HEK293 (cell line): ENCODE data around the gene ZNF564.

Experiments
- CTCF ChIA-PET: fragments of 350-600 bp; formaldehyde crosslinking; extraction: SDS; loops from one replicate; lab custom pipeline; 2021; ENCODE audit warnings: antibody characterized with exemption; lab: Yijun Ruan, JAX
- POLR2A ChIA-PET: fragments of 300-600 bp; formaldehyde crosslinking; extraction: SDS; loops from one replicate; lab custom pipeline; 2020; ENCODE audit warnings: antibody characterized with exemption, inconsistent platforms; lab: Yijun Ruan, JAX
- H3K27ac ChIP-seq: fragments of 200-500 bp; sonication (Bioruptor generic); 2 replicates; pipeline ENCODE4 v1.5.1; 2014; ENCODE audit warnings: low read depth, low read length, control low read depth, inconsistent platforms; ENCODE audit errors: extremely low read depth
- H3K36me3 ChIP-seq, 2 experiments: fragments of 200-500 bp in 1 of 2; sonication (Bioruptor generic) in 1 of 2; 1 replicate in 1 of 2; 2 replicates in 1 of 2; pipeline ENCODE4 v1.5.1; 2014 to 2017; ENCODE audit warnings: inconsistent platforms in 2 of 2, low read length in 2 of 2; ENCODE audit not compliant: control insufficient read depth in 2 of 2, insufficient read depth in 1 of 2
- H3K4me1 ChIP-seq: fragments of 200-500 bp; sonication (Bioruptor generic); 2 replicates; pipeline ENCODE4 v1.5.1; 2014; ENCODE audit warnings: mild to moderate bottlenecking, low read length, inconsistent platforms; ENCODE audit not compliant: control insufficient read depth, insufficient read depth
- H3K4me3 ChIP-seq: 2 replicates; pipeline ENCODE4 v1.5.1; 2011; ENCODE audit warnings: low read depth, mild to moderate bottlenecking, control low read depth, low read length, moderate library complexity
- H3K9me3 ChIP-seq: fragments of 200-500 bp; sonication (Bioruptor generic); 2 replicates; pipeline ENCODE4 v1.5.1; 2014; ENCODE audit warnings: low read depth, low read length, inconsistent platforms; ENCODE audit not compliant: control insufficient read depth, insufficient read depth
- BCL6B ChIP-seq: fragments of 450-650 bp; formaldehyde crosslinking; IDR thresholded peaks from 2 replicates; pipeline ENCODE4 v1.5.1; 2017; ENCODE audit warnings: missing biosample characterization, missing genetic modification characterization
- CTCF ChIP-seq: fragments of 450-650 bp; formaldehyde crosslinking; IDR thresholded peaks from 2 replicates; pipeline ENCODE4 v1.5.1; 2016; ENCODE audit warnings: missing biosample characterization, missing genetic modification characterization
- GLIS2 ChIP-seq: fragments of 450-650 bp; formaldehyde crosslinking; IDR thresholded peaks from 2 replicates; pipeline ENCODE4 v1.5.1; 2016; ENCODE audit warnings: missing biosample characterization, missing genetic modification characterization
- KLF17 ChIP-seq: fragments of 450-650 bp; formaldehyde crosslinking; IDR thresholded peaks from 2 replicates; pipeline ENCODE4 v1.5.1; 2016; ENCODE audit warnings: missing biosample characterization, missing genetic modification characterization
- MYNN ChIP-seq: fragments of 450-650 bp; formaldehyde crosslinking; IDR thresholded peaks from 2 replicates; pipeline ENCODE4 v1.5.1; 2016; ENCODE audit warnings: missing biosample characterization, missing genetic modification characterization, borderline replicate concordance
- OSR2 ChIP-seq: fragments of 450-650 bp; formaldehyde crosslinking; IDR thresholded peaks from 2 replicates; pipeline ENCODE4 v1.5.1; 2016; ENCODE audit warnings: missing biosample characterization, missing genetic modification characterization
- PRDM2 ChIP-seq: fragments of 450-650 bp; formaldehyde crosslinking; IDR thresholded peaks from 2 replicates; pipeline ENCODE4 v1.5.1; 2016; ENCODE audit warnings: missing biosample characterization, missing genetic modification characterization, borderline replicate concordance
- SALL2 ChIP-seq: fragments of 450-650 bp; formaldehyde crosslinking; IDR thresholded peaks from 2 replicates; pipeline ENCODE4 v1.5.0; 2017; ENCODE audit warnings: missing biosample characterization, mild to moderate bottlenecking, missing genetic modification characterization, borderline replicate concordance
- SCRT2 ChIP-seq: fragments of 450-650 bp; formaldehyde crosslinking; IDR thresholded peaks from 2 replicates; pipeline ENCODE4 v1.5.1; 2016; ENCODE audit warnings: missing biosample characterization, missing genetic modification characterization
- SP2 ChIP-seq: fragments of 450-650 bp; formaldehyde crosslinking; IDR thresholded peaks from 2 replicates; pipeline ENCODE4 v1.5.1; 2016; ENCODE audit warnings: missing biosample characterization, missing genetic modification characterization
- TRIM28 ChIP-seq: IDR thresholded peaks from 2 replicates; pipeline ENCODE4 v1.6.1; 2011; ENCODE audit warnings: low read length, control low read depth, borderline replicate concordance
- WT1 ChIP-seq: fragments of 450-650 bp; formaldehyde crosslinking; IDR thresholded peaks from 2 replicates; pipeline ENCODE4 v1.5.1; 2016; ENCODE audit warnings: missing biosample characterization, missing genetic modification characterization
- YY2 ChIP-seq: fragments of 450-650 bp; formaldehyde crosslinking; IDR thresholded peaks from 2 replicates; pipeline ENCODE4 v1.5.1; 2016; ENCODE audit warnings: missing biosample characterization, missing genetic modification characterization
- ZBTB49 ChIP-seq: fragments of 450-650 bp; formaldehyde crosslinking; IDR thresholded peaks from 2 replicates; pipeline ENCODE4 v1.5.1; 2016; ENCODE audit warnings: missing biosample characterization, missing genetic modification characterization, low read depth
- ZNF2 ChIP-seq: fragments of 450-650 bp; formaldehyde crosslinking; IDR thresholded peaks from 2 replicates; pipeline ENCODE4 v1.5.1; 2016; ENCODE audit warnings: missing biosample characterization, missing genetic modification characterization
- ZNF24 ChIP-seq: fragments of 450-650 bp; formaldehyde crosslinking; IDR thresholded peaks from 2 replicates; pipeline ENCODE4 v1.5.1; 2016; ENCODE audit warnings: missing biosample characterization, missing genetic modification characterization
- ZNF558 ChIP-seq: fragments of 450-650 bp; formaldehyde crosslinking; IDR thresholded peaks from 2 replicates; pipeline ENCODE4 v1.5.1; 2016; ENCODE audit warnings: missing biosample characterization, missing genetic modification characterization
- ZNF560 ChIP-seq: fragments of 450-650 bp; formaldehyde crosslinking; IDR thresholded peaks from 2 replicates; pipeline ENCODE4 v1.5.1; 2017; ENCODE audit warnings: missing biosample characterization, missing genetic modification characterization, borderline replicate concordance
- ZNF658 ChIP-seq: fragments of 450-650 bp; formaldehyde crosslinking; IDR thresholded peaks from 2 replicates; pipeline ENCODE4; 2016; ENCODE audit warnings: missing biosample characterization, missing genetic modification characterization
- ZNF701 ChIP-seq: fragments of 450-650 bp; formaldehyde crosslinking; IDR thresholded peaks from 2 replicates; pipeline ENCODE4 v1.5.1; 2016; ENCODE audit warnings: missing biosample characterization, missing genetic modification characterization
- ZNF785 ChIP-seq: fragments of 450-650 bp; formaldehyde crosslinking; IDR thresholded peaks from 2 replicates; pipeline ENCODE4 v1.5.1; 2016; ENCODE audit warnings: missing biosample characterization, missing genetic modification characterization
- ZSCAN16 ChIP-seq: fragments of 450-650 bp; formaldehyde crosslinking; IDR thresholded peaks from 2 replicates; pipeline ENCODE4 v1.5.1; 2016; ENCODE audit warnings: missing biosample characterization, missing genetic modification characterization
- ZSCAN5A ChIP-seq: fragments of 450-650 bp; formaldehyde crosslinking; IDR thresholded peaks from 2 replicates; pipeline ENCODE4 v1.5.1; 2016; ENCODE audit warnings: missing biosample characterization, missing genetic modification characterization

Gene ZNF564

GRCh38 chr19:12551060-12551832, at the start of gene ZNF564:
ZNF564 (minus strand) TSS chr19:12551482; CDS start chr19:12551332, 150 bp downstream.
- H3K36me3 ChIP-seq: peaks cover 0 to 21% of the 10 kb centered on the region in 2 experiments; a peak in 2 of 3 replicates
- H3K9me3 ChIP-seq: no peaks in the 10 kb centered on the region
- POLR2A ChIA-PET: interaction anchor here (0.6 to 1.2 kb wide), 6 partner anchors 31 to 499 kb away, joined by 3 to 8 read pairs (median 4); partner anchors contain the start of genes ZNF443, ZNF490, ZNF791 and ZNF878
- H3K27ac ChIP-seq: peak within 1 kb of the TSS; percentile 84
- CTCF ChIA-PET: interaction anchor here (0.7 to 0.9 kb wide), 4 partner anchors 13 to 564 kb away, joined by 3 read pairs; no protein-coding TSS in a partner anchor
- H3K4me3 ChIP-seq: peak within 1 kb of the TSS; percentile 90
- H3K4me1 ChIP-seq: no peaks in the 10 kb centered on the region
- TF ChIP-seq CTCF (0 out of 2 replicates have a peak, but pooled peaks have one; percentile 23), ZNF658 (tag by site-specific recombination) (no peak), SCRT2 (peak; percentile 77), SALL2 (no peak), ZNF785 (tag by site-specific recombination) (no peak), ZNF560 (tag by site-specific recombination) (no peak), BCL6B (tag by site-specific recombination) (no peak), YY2 (0 out of 2 replicates have a peak, but pooled peaks have one; percentile 27), ZNF701 (tag by site-specific recombination) (no peak), PRDM2 (no peak), GLIS2 (tag by site-specific recombination) (peak; percentile 94), OSR2 (tag by site-specific recombination) (peak; percentile 64), ZNF558 (tag by site-specific recombination) (no peak), MYNN (tag by site-specific recombination) (no peak), WT1 (no peak; the same call in 1 of the 2 replicates), ZBTB49 (no peak), ZNF2 (peak; percentile 90), ZNF24 (tag by site-specific recombination) (peak; percentile 69; the same call in 1 of the 2 replicates), TRIM28 (peak; percentile 63; the same call in 1 of the 2 replicates), KLF17 (tag by site-specific recombination) (peak; percentile 85), SP2 (tag by site-specific recombination) (peak; percentile 96), ZSCAN16 (tag by site-specific recombination) (0 out of 2 replicates have a peak, but pooled peaks have one; percentile 48), ZSCAN5A (peak; percentile 84; the same call in 1 of the 2 replicates)
